T-cell (primary cell): ENCODE data around the gene KCNQ1OT1. TPM values are rescaled to one million over a fixed set of nuclear protein-coding genes. Genes with fewer than 3 reads are reported as not detected.

Experiments
- ATAC-seq, 4 experiments: fragments of 200-7000 bp in 3 of 4; fragments of 150-1000 bp in 1 of 4; cut with Tn5 transposase; replicated peaks in 1 of 4; 1 replicate in 3 of 4; 2 replicates in 1 of 4; pipeline ENCODE4 v1.10.0; 2021; ENCODE audit warnings: moderate library complexity in 3 of 4, mild to moderate bottlenecking in 2 of 4, moderate number of reproducible peaks in 1 of 4
- CTCF ChIA-PET, 2 donors: fragments of 300-600 bp; sonication (Branson Sonifier 250); formaldehyde crosslinking; loops; one replicate each; lab custom pipeline; 2022; ENCODE audit warnings: antibody characterized with exemption in 2 of 2; lab: Charles Lee
- POLR2A ChIA-PET, 2 donors: fragments of 300-600 bp; sonication (Branson Sonifier 250); formaldehyde crosslinking; loops; one replicate each; lab custom pipeline; 2022; ENCODE audit warnings: antibody characterized with exemption in 2 of 2; lab: Charles Lee
- DNase-seq, 35 experiments: peaks; one replicate each; pipeline versions ENCODE4 v3.0.0 to v3.0.0-alpha.2; 2013 to 2023
- H3K27ac ChIP-seq: one replicate; pipeline ENCODE4 v1.5.1; 2013; ENCODE audit warnings: low read length
- H3K27me3 ChIP-seq, 2 experiments: replicated peaks in 1 of 2; 1 replicate in 1 of 2; 2 replicates in 1 of 2; pipeline versions ENCODE4 v1.6.1 to v1.7.0; 2013; ENCODE audit warnings: low read length in 1 of 2, mixed read lengths in 1 of 2; ENCODE audit not compliant: control insufficient read depth in 2 of 2, insufficient read depth in 2 of 2; ENCODE audit errors: extremely low read depth in 1 of 2
- H3K36me3 ChIP-seq, 2 donors: 1 replicate in 1 of 2; 2 replicates in 1 of 2; pipeline versions ENCODE4 v1.6.1 to v1.7.0; 2013; ENCODE audit warnings: low read length in 1 of 2; ENCODE audit not compliant: control insufficient read depth in 2 of 2, insufficient read depth in 1 of 2; ENCODE audit errors: extremely low read depth in 1 of 2
- H3K4me1 ChIP-seq, 2 experiments: 1 replicate in 1 of 2; 2 replicates in 1 of 2; pipeline versions ENCODE4 v1.6.1 to v1.7.0; 2013; ENCODE audit warnings: low read length in 2 of 2, mixed read lengths in 1 of 2; ENCODE audit not compliant: insufficient read depth in 2 of 2, control insufficient read depth in 1 of 2; ENCODE audit errors: extremely low read depth in 1 of 2
- H3K4me3 ChIP-seq, 2 donors: 1 replicate in 1 of 2; 2 replicates in 1 of 2; pipeline versions ENCODE4 v1.5.1 to v1.7.0; 2013; ENCODE audit warnings: mild to moderate bottlenecking in 2 of 2, low read length in 1 of 2, moderate library complexity in 1 of 2; ENCODE audit not compliant: control insufficient read depth in 1 of 2; ENCODE audit errors: extremely low read depth in 1 of 2
- H3K9me3 ChIP-seq: 2 replicates; pipeline ENCODE4 v1.7.0; 2013
- H3K27ac Mint-ChIP-seq, 2 donors: one replicate each; pipeline ENCODE4 v1.8.0; 2020 to 2021; ENCODE audit warnings: mild to moderate bottlenecking in 2 of 2, mixed read lengths in 2 of 2
- H3K27me3 Mint-ChIP-seq, 2 donors: one replicate each; pipeline ENCODE4 v1.8.0; 2021 to 2022; ENCODE audit warnings: mixed read lengths in 2 of 2
- H3K36me3 Mint-ChIP-seq: one replicate; pipeline ENCODE4 v1.8.0; 2021; ENCODE audit warnings: mixed read lengths
- H3K4me1 Mint-ChIP-seq, 3 donors: one replicate each; pipeline ENCODE4 v1.8.0; 2020 to 2022; ENCODE audit warnings: mixed read lengths in 3 of 3, mild to moderate bottlenecking in 1 of 3
- H3K4me3 Mint-ChIP-seq, 3 donors: one replicate each; pipeline ENCODE4 v1.8.0; 2020 to 2022; ENCODE audit warnings: mild to moderate bottlenecking in 3 of 3, mixed read lengths in 3 of 3, moderate library complexity in 3 of 3
- H3K9me3 Mint-ChIP-seq, 3 donors: one replicate each; pipeline ENCODE4 v1.8.0; 2020 to 2022; ENCODE audit warnings: mixed read lengths in 3 of 3
- WGBS: methylation state at CpG from one replicate; pipeline ENCODE4 v1.1.5; 2013; ENCODE audit warnings: missing lambda C conversion rate; ENCODE audit not compliant: insufficient coverage; 5-methylcytosine and 5-hydroxymethylcytosine counted together
- total RNA-seq, 35 experiments: library from RNA in 6 of 35; stranded (reverse) in 6 of 35; fragments of 120-200 nt in 1 of 35; gene quantifications; one replicate each; pipeline versions ENCODE4 v1.2.1 to v1.2.4 and lab custom pipeline; 2013 to 2026

The KCNQ1OT1 gene
- total RNA-seq, 5 donors from 2014 or later (not counting 1 experiment from before 2014, with no cell fraction given): 0.30 to 0.42 (median 0.35) TPM

DNA sequence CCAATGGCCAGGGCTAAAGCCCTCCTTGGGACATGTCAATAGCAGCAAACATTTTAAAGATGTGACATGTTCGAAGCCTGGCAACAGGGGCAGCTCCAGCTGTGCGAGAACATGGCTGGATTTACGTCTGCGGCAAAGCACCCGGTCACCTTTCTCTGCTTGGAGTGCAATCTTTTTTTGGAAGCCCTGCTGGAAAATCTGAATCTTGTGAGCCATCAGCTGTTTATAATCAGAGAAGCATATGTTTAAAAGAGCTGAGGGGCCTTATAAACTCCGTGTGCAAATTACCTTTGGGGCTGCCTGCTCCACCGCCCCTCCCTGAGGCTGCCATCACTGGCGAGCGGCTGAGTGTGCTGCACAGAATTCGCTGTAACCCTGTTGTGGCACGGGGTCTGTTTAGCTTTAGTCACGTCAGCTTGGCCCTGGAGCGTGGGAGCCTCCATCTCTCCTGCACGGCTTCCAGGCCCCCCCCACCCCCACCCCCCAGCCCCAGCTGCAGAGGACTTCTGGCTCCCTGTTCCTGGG is 9.0 kb upstream of the KCNQ1OT1 start:
- peaks cover 7 to 21% (median 10%) of the 10 kb centered on the region in 3 donors for H3K9me3 Mint-ChIP-seq
- no peak overlapping the region for H3K27ac Mint-ChIP-seq
- Histone ChIP-seq H3K27ac (no peak overlapping the region), H3K4me1 (no peaks in the 10 kb centered on the region), H3K36me3 (peaks cover 0 to 5% of the 10 kb centered on the region in 2 donors), H3K4me3 (no peak overlapping the region), H3K27me3 (peaks cover 0 to 11% of the 10 kb centered on the region in 2 experiments), H3K9me3 (peaks cover 2% of the 10 kb centered on the region)
- WGBS: 93% methylated on average over 7 of the region's 14 CpGs
- no peaks in the 10 kb centered on the region for H3K4me1 Mint-ChIP-seq
- CTCF ChIA-PET: no interaction called here
- peaks cover 30% of the 10 kb centered on the region for H3K36me3 Mint-ChIP-seq
- H3K27me3 Mint-ChIP-seq: no peaks in the 10 kb centered on the region
- DNase-seq: no peak
- POLR2A ChIA-PET: no interaction called here
- no peak for ATAC-seq
- no peak overlapping the region for H3K4me3 Mint-ChIP-seq

DNA sequence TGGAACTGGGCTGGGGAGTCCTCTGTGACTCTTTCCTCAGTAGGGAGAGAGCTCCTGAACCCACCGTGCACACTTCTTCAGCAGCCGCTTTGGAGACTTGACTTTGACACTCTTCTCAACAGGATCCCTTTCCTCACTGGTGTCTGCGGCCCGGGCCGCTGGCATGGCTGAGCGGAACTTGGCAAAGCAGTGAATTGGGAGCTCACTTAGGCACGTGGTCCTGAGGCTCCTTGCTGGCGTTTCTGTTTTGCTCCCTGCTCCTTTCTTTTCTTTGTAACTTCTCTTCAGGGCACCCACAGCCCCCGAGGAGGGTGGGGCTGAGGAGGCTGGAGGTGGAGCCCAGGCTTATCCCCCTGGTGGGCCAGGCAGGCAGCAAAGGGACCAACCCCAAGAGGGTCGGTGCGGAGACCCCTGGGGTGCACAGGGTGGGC is 8.4 kb upstream of the KCNQ1OT1 start:
- 93% methylated on average over 5 of the region's 11 CpGs for WGBS
- DNase-seq: no peak
- H3K27me3 Mint-ChIP-seq: no peaks in the 10 kb centered on the region
- peaks cover 7 to 21% (median 10%) of the 10 kb centered on the region in 3 donors for H3K9me3 Mint-ChIP-seq
- POLR2A ChIA-PET: no interaction called here
- no peak for ATAC-seq
- no peak overlapping the region for H3K27ac ChIP-seq
- no peaks in the 10 kb centered on the region for H3K4me1 ChIP-seq
- no peak overlapping the region for H3K4me3 Mint-ChIP-seq
- CTCF ChIA-PET: no interaction called here
- H3K36me3 ChIP-seq: peaks cover 0 to 5% of the 10 kb centered on the region in 2 donors
- H3K4me3 ChIP-seq: no peak overlapping the region
- H3K27me3 ChIP-seq: peaks cover 0 to 13% of the 10 kb centered on the region in 2 experiments
- H3K9me3 ChIP-seq: peaks cover 2% of the 10 kb centered on the region
- H3K27ac Mint-ChIP-seq: no peak overlapping the region
- peaks cover 30% of the 10 kb centered on the region for H3K36me3 Mint-ChIP-seq
- no peaks in the 10 kb centered on the region for H3K4me1 Mint-ChIP-seq

DNA sequence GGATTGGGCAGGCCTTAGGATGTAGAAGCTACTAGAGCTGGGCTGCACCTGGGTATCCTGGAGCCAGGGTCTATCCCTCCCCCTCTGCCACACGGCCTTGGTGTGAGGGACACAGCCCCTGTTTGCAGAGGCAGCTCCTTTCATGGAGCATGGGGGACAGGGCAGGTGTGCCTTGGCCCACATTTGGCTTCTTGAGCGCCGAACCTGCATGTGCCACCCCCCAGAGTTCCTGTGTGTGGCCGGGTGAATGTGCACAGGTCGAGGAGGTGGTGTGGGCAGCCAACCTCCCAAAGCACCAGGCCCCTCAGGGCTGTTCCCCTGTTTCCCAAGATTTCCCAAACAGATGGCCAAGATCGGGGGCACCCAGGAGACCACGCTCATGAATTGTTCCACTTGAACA is 7.9 kb upstream of the KCNQ1OT1 start:
- H3K27me3 Mint-ChIP-seq: no peaks in the 10 kb centered on the region
- ATAC-seq: no peak
- POLR2A ChIA-PET: no interaction called here
- DNase-seq: no peak
- Histone ChIP-seq H3K4me3 (no peak overlapping the region), H3K27me3 (peaks cover 0 to 10% of the 10 kb centered on the region in 2 experiments), H3K4me1 (no peaks in the 10 kb centered on the region), H3K27ac (no peak overlapping the region), H3K36me3 (peaks cover 0 to 5% of the 10 kb centered on the region in 2 donors), H3K9me3 (peaks cover 2% of the 10 kb centered on the region)
- 80% methylated on average over 1 of the region's 7 CpGs for WGBS
- H3K4me3 Mint-ChIP-seq: no peak overlapping the region
- H3K9me3 Mint-ChIP-seq: peaks cover 7 to 21% (median 10%) of the 10 kb centered on the region in 3 donors
- no peak overlapping the region for H3K27ac Mint-ChIP-seq
- no peaks in the 10 kb centered on the region for H3K4me1 Mint-ChIP-seq
- CTCF ChIA-PET: interaction anchor here in 1 of 2 donors (0.7 kb wide), 1 partner anchor 11 kb away, joined by 3 read pairs; no protein-coding TSS in a partner anchor
- H3K36me3 Mint-ChIP-seq: peaks cover 30% of the 10 kb centered on the region

DNA sequence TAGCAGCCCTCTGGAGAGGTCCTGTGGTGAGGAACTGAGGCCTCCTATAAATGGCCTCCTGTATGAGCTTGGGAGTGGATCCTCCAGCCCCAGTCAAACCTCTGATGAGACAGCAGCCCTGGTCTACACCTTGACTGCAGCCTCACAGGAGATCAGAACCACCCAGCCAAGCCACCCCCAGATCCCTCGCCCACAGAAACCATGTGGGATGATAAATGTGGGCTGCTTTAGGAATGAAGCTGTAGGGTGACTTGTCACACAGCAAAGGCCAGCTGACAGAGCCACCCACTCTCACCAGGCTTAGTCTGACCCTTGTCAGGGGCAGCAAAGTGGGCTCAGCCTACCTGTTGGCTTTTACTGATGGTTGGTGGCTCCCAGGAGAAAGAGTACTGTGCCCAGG is 6.5 kb upstream of the KCNQ1OT1 start:
- Histone ChIP-seq H3K9me3 (peaks cover 2% of the 10 kb centered on the region), H3K4me3 (no peak overlapping the region), H3K27ac (no peak overlapping the region), H3K4me1 (no peaks in the 10 kb centered on the region), H3K27me3 (peaks cover 0 to 4% of the 10 kb centered on the region in 2 experiments), H3K36me3 (peaks cover 0 to 5% of the 10 kb centered on the region in 2 donors)
- Mint-ChIP-seq H3K27me3 (no peaks in the 10 kb centered on the region), H3K36me3 (peaks cover 28% of the 10 kb centered on the region), H3K4me3 (no peak overlapping the region), H3K27ac (no peak overlapping the region), H3K4me1 (peaks cover 0 to under 1% (median 0%) of the 10 kb centered on the region in 3 donors), H3K9me3 (peaks cover 7 to 21% (median 10%) of the 10 kb centered on the region in 3 donors)
- no CpG with 5 or more reads among the region's 1 CpG for WGBS
- CTCF ChIA-PET: no interaction called here
- POLR2A ChIA-PET: no interaction called here
- ATAC-seq (no peak), DNase-seq (no peak)

DNA sequence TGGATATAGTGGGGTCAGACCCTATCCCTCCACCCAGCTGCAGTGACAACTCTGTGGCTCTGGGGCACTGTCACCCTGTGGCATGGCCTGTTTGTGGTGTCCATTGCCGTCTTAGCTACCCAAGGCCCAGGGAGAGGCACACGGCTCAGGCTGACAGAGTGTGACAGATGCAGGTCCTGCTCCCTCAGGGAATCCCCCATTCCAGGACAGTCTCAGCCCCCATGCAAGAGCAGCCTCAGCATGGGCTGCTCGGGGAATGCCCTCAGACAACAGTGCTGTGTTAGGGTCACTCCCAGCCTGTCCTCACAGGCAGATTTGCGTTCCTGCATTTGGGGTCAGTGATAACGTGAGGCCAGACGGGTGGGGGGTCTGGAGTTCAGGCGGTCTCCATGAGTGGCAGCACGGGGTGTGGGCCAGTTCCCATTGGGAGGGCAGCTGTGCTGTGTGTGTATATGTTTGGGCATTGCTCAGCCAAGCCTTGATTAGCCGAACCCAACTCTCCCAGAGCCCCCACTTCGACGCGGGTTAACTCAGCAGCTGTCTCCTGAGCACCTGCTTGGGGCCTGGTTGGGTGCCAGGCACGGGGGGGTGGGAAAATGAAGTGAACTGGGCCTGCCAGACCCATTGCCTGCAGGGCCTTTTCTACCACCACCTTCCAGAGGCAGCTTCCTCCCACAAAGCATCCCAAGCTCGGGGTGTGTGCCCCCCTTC is 5.3 kb upstream of the KCNQ1OT1 start:
- Mint-ChIP-seq H3K36me3 (peaks cover 19% of the 10 kb centered on the region), H3K4me1 (peaks cover 4 to 5% (median 5%) of the 10 kb centered on the region in 3 donors), H3K9me3 (peaks cover 6 to 14% (median 10%) of the 10 kb centered on the region in 3 donors), H3K27me3 (no peaks in the 10 kb centered on the region), H3K4me3 (no peak overlapping the region), H3K27ac (no peak overlapping the region)
- peaks cover 1% of the 10 kb centered on the region for H3K9me3 ChIP-seq
- H3K36me3 ChIP-seq: peaks cover 0 to 5% of the 10 kb centered on the region in 2 donors
- 78% methylated on average over 4 of the region's 14 CpGs for WGBS
- DNase-seq (no peak), ATAC-seq (no peak)
- H3K4me3 ChIP-seq: no peak overlapping the region
- ChIA-PET POLR2A (no interaction called here), CTCF (no interaction called here)
- no peak overlapping the region for H3K27ac ChIP-seq
- H3K27me3 ChIP-seq: peaks cover 0 to 4% of the 10 kb centered on the region in 2 experiments
- H3K4me1 ChIP-seq: peaks cover 0 to 5% of the 10 kb centered on the region in 2 experiments

DNA sequence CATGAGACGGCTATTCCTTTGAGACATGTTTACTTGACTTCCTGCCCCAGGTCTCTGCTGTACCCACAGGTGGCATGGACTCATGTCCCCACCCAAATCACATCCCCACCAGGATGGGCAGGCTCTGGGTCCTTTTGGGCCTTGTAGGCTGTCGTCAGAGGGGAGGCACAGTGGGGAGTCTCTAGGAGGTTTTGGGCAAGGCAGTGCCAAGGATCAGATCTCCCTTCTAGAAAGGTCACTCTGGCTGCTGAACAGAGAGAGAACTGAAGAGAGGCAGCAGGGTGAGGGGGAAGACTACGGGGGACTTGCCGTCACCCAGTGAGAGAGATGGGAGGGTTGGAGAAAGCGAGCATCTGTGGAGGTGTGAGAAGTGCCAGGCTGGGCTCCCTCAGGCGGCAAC is 4.6 kb upstream of the KCNQ1OT1 start:
- Mint-ChIP-seq H3K27me3 (no peaks in the 10 kb centered on the region), H3K36me3 (peaks cover 12% of the 10 kb centered on the region), H3K4me3 (no peak overlapping the region), H3K27ac (no peak overlapping the region), H3K9me3 (peaks cover 0 to 7% (median 4%) of the 10 kb centered on the region in 3 donors), H3K4me1 (peaks cover 4 to 5% (median 5%) of the 10 kb centered on the region in 3 donors)
- Histone ChIP-seq H3K27ac (no peak overlapping the region), H3K36me3 (peaks cover 0 to 5% of the 10 kb centered on the region in 2 donors), H3K9me3 (no peaks in the 10 kb centered on the region), H3K4me3 (no peak overlapping the region), H3K4me1 (peaks cover 0 to 8% of the 10 kb centered on the region in 2 experiments), H3K27me3 (peaks cover 0 to 7% of the 10 kb centered on the region in 2 experiments)
- ChIA-PET POLR2A (interaction anchor here in 1 of 2 donors (0.5 kb wide), 1 partner anchor 69 kb away, joined by 3 read pairs; no protein-coding TSS in a partner anchor), CTCF (no interaction called here)
- DNase-seq (no peak), ATAC-seq (no peak)
- 94% methylated on average over 5 of the region's 6 CpGs for WGBS
